SJCRH30 (cell line): ENCODE measurements around the gene ODAD4. TPM values are rescaled to one million over a fixed set of nuclear protein-coding genes. Genes with fewer than 3 reads are reported as not detected.

Source experiments
- DNase-seq, 2 experiments: peaks; one replicate each; pipeline ENCODE4 v3.0.0-alpha.2; 2015 to 2020
- H3K27ac ChIP-seq: fragments of 250-450 bp; sonication (Bioruptor Pico); 2 replicates; pipeline ENCODE4 v1.5.1; 2020; ENCODE audit warnings: mild to moderate bottlenecking, moderate library complexity
- H3K27me3 ChIP-seq: fragments of 250-450 bp; sonication (Bioruptor Pico); 2 replicates; pipeline ENCODE4 v1.5.1; 2020; ENCODE audit warnings: mild to moderate bottlenecking, moderate library complexity
- H3K36me3 ChIP-seq: fragments of 250-450 bp; sonication (Bioruptor Pico); 2 replicates; pipeline ENCODE4 v1.5.1; 2020; ENCODE audit warnings: mild to moderate bottlenecking, moderate library complexity
- H3K4me1 ChIP-seq: fragments of 250-450 bp; sonication (Bioruptor Pico); 2 replicates; pipeline ENCODE4 v1.5.1; 2020; ENCODE audit warnings: mild to moderate bottlenecking, moderate library complexity
- H3K4me3 ChIP-seq: fragments of 250-450 bp; sonication (Bioruptor Pico); 2 replicates; pipeline ENCODE4 v1.5.1; 2020; ENCODE audit warnings: mild to moderate bottlenecking, moderate library complexity
- H3K9me3 ChIP-seq: fragments of 250-450 bp; sonication (Bioruptor Pico); replicated peaks from 2 replicates; pipeline ENCODE4 v1.5.1; 2020; ENCODE audit warnings: mild to moderate bottlenecking, moderate library complexity
- total RNA-seq: library from RNA; depleted of rRNA; stranded (reverse); fragments of >200 nt; shearing (Covaris generic); gene quantifications from 2 replicates; pipeline ENCODE4 v1.2.3, GENCODE V29; 2014

The ODAD4 gene
- total RNA-seq, 1 experiment from 2014 or later: 0.24 TPM

GRCh38 chr17:41944943-41945342 is 14.5 kb downstream of the ODAD4 start:
- Histone ChIP-seq H3K4me3 (no peak overlapping the region), H3K9me3 (no peaks in the 10 kb centered on the region), H3K27me3 (no peaks in the 10 kb centered on the region), H3K36me3 (no peaks in the 10 kb centered on the region), H3K4me1 (no peaks in the 10 kb centered on the region), H3K27ac (no peak overlapping the region)
- DNase-seq: no peak

- Histone ChIP-seq H3K4me3 (no peak overlapping the region), H3K9me3 (no peaks in the 10 kb centered on the region), H3K36me3 (no peaks in the 10 kb centered on the region), H3K4me1 (no peaks in the 10 kb centered on the region), H3K27ac (no peak overlapping the region), H3K27me3 (no peaks in the 10 kb centered on the region)
- DNase-seq: no peak
These were observed 18.5 kb downstream of the ODAD4 start for GRCh38 chr17:41948762-41949460.

DNA sequence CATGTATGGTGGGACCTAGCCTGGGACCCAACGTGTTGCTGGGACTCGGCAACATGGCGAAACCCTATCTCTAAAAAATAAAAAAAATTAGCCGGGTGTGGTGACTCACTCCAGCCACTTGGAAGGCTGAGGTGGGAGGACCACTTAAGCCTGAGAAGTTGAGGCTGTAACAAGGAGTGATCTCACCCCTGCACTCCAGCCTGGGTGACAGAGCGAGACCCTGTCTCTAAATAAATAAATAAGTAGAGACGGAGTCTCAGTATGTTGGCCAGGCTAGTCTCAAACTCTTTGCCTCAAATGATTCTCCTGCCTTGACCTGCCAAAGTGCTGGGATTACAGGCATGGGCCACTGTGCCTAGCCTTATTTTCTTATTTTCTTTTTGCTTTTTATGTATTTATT is 26.1 kb downstream of the ODAD4 start:
- DNase-seq: no peak
- H3K4me3 ChIP-seq: no peak overlapping the region
- no peaks in the 10 kb centered on the region for H3K36me3 ChIP-seq
- no peaks in the 10 kb centered on the region for H3K27me3 ChIP-seq
- H3K27ac ChIP-seq: no peak overlapping the region
- no peaks in the 10 kb centered on the region for H3K9me3 ChIP-seq
- peaks cover 12% of the 10 kb centered on the region for H3K4me1 ChIP-seq

- no peak overlapping the region for H3K27ac ChIP-seq
- H3K4me1 ChIP-seq: peaks cover 16% of the 10 kb centered on the region
- H3K9me3 ChIP-seq: no peaks in the 10 kb centered on the region
- no peak for DNase-seq
- H3K27me3 ChIP-seq: no peaks in the 10 kb centered on the region
- no peak overlapping the region for H3K4me3 ChIP-seq
- H3K36me3 ChIP-seq: no peaks in the 10 kb centered on the region
These were observed 26.8 kb downstream of the ODAD4 start for GRCh38 chr17:41957031-41957868.

DNA sequence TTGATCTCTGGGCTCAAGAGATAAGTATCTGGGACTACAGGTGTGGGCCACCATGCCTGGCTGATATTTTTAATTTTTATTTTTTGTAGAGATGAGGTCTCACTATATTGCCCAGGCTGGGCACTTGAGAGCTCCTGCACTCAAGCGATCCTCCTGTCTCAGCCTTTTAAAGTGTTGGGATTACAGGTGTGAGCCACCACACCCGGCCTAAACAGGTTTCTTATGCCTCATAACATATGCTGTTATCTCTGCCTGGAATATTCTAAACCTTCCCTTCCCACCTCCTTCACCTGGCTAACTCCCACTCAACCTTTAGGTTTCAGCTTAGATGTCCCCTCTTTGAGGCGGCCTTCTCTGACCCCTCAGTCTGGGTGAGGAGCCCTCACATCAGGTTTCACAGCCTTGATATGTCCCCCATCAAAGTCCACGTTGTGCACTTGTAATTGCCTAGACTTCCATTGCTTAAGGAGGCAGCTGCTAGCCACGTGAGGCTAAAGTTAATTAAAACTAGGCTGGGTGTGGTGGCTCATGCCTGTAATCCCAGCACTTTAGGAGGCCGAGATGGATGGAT is 27.5 kb downstream of the ODAD4 start:
- no peak overlapping the region for H3K4me3 ChIP-seq
- H3K4me1 ChIP-seq: peaks cover 22% of the 10 kb centered on the region
- H3K36me3 ChIP-seq: no peaks in the 10 kb centered on the region
- H3K27ac ChIP-seq: no peak overlapping the region
- H3K9me3 ChIP-seq: no peaks in the 10 kb centered on the region
- no peaks in the 10 kb centered on the region for H3K27me3 ChIP-seq
- DNase-seq: no peak

DNA sequence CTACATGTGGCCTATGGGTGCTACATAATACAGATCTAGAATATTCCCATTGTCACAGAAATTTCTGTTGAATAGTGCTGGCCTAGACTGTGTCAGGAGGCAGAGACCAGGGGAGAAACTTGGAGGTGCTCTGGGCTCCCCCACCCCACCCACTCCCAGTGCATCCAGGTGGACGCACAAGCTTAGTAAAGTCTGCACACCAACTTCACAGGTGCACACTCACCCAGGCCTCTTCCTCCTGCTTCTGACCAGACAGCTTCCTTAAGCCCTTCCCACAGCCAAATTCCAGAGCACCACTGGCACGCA is 28.6 kb downstream of the ODAD4 start:
- Histone ChIP-seq H3K4me1 (peaks cover 22% of the 10 kb centered on the region), H3K9me3 (no peaks in the 10 kb centered on the region), H3K27me3 (no peaks in the 10 kb centered on the region), H3K27ac (no peak overlapping the region), H3K4me3 (no peak overlapping the region), H3K36me3 (no peaks in the 10 kb centered on the region)
- DNase-seq: peak in 1 of 2 experiments; percentile 16

DNA sequence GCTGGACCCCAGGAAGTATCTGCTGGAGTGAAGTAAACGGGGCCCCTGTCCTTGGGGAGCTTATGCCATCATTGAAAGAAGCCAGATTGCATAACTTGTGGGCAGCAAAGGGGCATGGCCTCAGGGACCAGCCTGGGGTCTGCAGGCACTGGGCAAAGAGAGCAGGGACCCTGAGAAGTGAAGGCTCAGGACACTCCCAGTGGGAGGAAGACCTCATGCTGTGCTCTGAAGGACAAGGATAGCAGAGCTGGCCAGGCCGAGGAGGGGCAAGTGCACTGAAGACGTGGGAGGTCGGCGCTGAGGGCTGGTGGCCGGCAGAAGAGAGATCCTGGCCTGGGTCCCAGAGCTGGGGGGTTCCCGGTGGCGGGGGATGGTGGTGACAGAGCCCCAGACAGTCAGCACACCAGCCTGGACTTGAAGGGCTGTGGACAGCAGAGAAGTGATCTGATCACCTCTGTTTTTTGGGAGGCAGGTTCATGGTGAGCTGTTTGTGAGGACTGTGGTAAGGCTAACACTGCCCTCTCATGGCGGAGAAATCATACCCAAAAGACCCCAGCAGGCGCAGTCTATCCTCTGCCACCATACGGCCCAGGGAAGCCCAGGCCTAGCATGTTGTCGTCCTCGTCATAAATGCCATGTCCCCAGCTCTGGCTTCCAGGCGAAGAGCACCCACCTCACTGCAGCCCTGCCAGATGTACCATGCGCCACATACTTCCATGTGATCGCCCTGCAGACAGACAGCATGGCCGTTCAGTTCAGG is 29.1 kb downstream of the ODAD4 start:
- peak; percentile 70 to 84 for DNase-seq
- Histone ChIP-seq H3K4me1 (peaks cover 22% of the 10 kb centered on the region), H3K4me3 (peak overlapping the region; percentile 18), H3K9me3 (no peaks in the 10 kb centered on the region), H3K27me3 (no peaks in the 10 kb centered on the region), H3K36me3 (no peaks in the 10 kb centered on the region), H3K27ac (no peak overlapping the region)

DNA sequence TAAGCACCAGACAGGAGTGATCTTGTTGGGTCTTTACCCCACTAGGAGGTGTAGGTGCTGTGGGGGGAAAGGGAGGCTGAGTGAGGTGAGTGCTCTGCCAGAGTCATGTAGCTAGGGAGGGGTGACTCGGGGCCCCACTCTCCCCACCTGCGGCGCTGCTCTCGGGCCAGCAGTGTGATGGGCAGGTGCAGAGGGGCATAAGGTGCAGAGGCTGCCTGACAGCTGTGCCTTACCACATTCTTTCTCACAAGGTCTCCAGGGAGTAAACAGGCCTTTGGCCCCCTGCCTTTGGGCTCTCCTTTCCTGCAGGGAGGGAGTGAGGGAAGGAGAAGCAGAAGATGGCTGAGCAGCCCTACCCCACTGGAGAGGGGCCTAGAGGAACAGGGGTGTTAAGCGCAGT is 31.7 kb downstream of the ODAD4 start:
- no peaks in the 10 kb centered on the region for H3K36me3 ChIP-seq
- no peaks in the 10 kb centered on the region for H3K27me3 ChIP-seq
- H3K27ac ChIP-seq: no peak overlapping the region
- no peaks in the 10 kb centered on the region for H3K9me3 ChIP-seq
- DNase-seq: peak; percentile 32 to 52
- peaks cover 32% of the 10 kb centered on the region for H3K4me1 ChIP-seq
- no peak overlapping the region for H3K4me3 ChIP-seq

- no peaks in the 10 kb centered on the region for H3K9me3 ChIP-seq
- 0 out of 2 replicates have a peak, but pooled peaks cover 1% of the 10 kb centered on the region for H3K36me3 ChIP-seq
- no peak overlapping the region for H3K4me3 ChIP-seq
- H3K4me1 ChIP-seq: peaks cover 32% of the 10 kb centered on the region
- no peak overlapping the region for H3K27ac ChIP-seq
- no peaks in the 10 kb centered on the region for H3K27me3 ChIP-seq
- peak; percentile 92 to 95 for DNase-seq
These were observed 32.5 kb downstream of the ODAD4 start for GRCh38 chr17:41962768-41963434.

GRCh38 chr17:41965694-41966462 is 35.5 kb downstream of the ODAD4 start:
- H3K4me3 ChIP-seq: peak overlapping the region; percentile 94
- H3K27me3 ChIP-seq: no peaks in the 10 kb centered on the region
- peaks cover 21% of the 10 kb centered on the region for H3K36me3 ChIP-seq
- H3K27ac ChIP-seq: peak overlapping the region; percentile 70; the same call in 1 of the 2 replicates
- no peaks in the 10 kb centered on the region for H3K9me3 ChIP-seq
- DNase-seq: peak; percentile 47 to 71
- peaks cover 20% of the 10 kb centered on the region for H3K4me1 ChIP-seq

GRCh38 chr17:41966463-41967140 is 36.2 kb downstream of the ODAD4 start, which contains the start of gene CNP:
Gene CNP (plus strand): TSS chr17:41966795. CDS start chr17:41966885, 90 bp downstream.
- H3K27ac ChIP-seq: peak within 1 kb of the TSS; percentile 70
- DNase-seq: peak; percentile 87 to 89
- no peaks in the 10 kb centered on the region for H3K9me3 ChIP-seq
- peak within 1 kb of the TSS; percentile 94 for H3K4me3 ChIP-seq
- H3K27me3 ChIP-seq: no peaks in the 10 kb centered on the region
- peaks cover 20% of the 10 kb centered on the region for H3K4me1 ChIP-seq
- H3K36me3 ChIP-seq: peaks cover 26% of the 10 kb centered on the region

GRCh38 chr17:41967141-41967920 is 36.9 kb downstream of the ODAD4 start:
- Histone ChIP-seq H3K4me1 (peaks cover 18% of the 10 kb centered on the region), H3K4me3 (peak overlapping the region; percentile 94), H3K27me3 (no peaks in the 10 kb centered on the region), H3K36me3 (peaks cover 34% of the 10 kb centered on the region), H3K9me3 (no peaks in the 10 kb centered on the region), H3K27ac (peak overlapping the region; percentile 70)
- DNase-seq: peak; percentile 32 to 44
